ENCODE measurements around the gene AMBN. TPM values are rescaled to one million over a fixed set of nuclear protein-coding genes. Genes with fewer than 3 reads are reported as not detected.

The AMBN gene
- total RNA-seq, 4 donors from 2014 or later = not detected

DNA sequence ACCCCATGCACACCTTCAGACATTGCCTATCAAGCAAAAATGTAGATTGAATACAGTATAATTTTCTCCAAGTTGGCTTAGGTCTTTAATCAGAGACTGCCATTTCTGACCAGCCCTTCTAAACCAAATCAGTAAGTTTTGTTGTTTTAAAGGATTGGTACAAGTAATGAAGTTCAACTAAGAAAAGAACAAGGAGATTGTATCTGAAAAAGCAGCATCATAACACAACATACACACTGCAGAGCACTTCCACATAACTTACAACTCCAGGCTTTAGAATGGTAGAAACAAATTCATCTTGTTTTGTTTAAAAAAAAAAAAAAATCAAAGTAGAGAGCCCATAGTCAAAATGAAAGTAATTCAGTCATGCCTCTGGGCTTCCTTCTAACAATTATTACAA, 16.1 kb upstream of the AMBN start:
- intact Hi-C loops (cut with DNase I; ENCODE audit: low total_unique reads) (no loop called here), in situ Hi-C loops (cut with MboI; ENCODE audit: low pct_ligation_motif_present in 1 of 4, low pct_unique_long_range_greater_than_20kb in 1 of 4, low sequenced_read_pairs in 3 of 4) (no loop called here)

DNA sequence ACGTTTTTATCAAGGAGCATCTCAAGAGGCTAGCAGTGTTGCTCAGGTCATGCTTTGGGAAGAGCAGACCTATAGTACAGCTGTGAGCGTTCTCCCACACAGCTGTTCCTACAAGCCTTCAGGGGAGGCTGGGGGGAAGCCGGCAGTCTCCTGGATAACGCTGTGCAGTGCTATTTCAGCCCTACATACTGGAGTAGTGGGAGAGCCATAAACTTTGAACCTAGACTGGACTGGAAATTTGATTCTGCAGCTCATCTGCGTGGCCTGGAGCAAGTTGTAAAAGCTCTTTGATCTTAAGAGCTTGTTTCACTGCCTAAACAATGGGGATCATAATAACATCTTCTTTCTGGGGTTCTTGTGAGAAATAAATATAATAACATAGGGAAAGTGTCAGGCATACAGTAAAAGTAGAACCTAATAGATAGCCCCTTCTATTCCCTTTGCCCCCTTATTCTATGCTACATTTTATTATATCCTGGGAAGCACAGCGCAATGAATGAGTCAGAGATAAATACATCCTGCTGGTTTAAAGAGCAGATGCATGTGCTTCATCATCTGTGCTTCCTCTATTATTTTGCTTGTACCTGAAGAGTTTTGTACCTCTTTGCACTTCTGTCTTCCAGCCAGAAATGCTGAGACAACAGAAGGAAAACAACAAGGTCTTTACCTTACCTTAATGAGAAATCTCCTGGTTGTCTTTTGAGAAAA, 14.7 kb upstream of the AMBN start:
- no peak for DNase-seq
- no peaks in the 10 kb centered on the region for H3K27me3 ChIP-seq
- no peaks in the 10 kb centered on the region for H3K4me1 ChIP-seq
- intact Hi-C loops (cut with DNase I; ENCODE audit: low total_unique reads) = no loop called here
- no peak overlapping the region for H3K4me3 ChIP-seq
- no peak for TF ChIP-seq POLR2A (IDR thresholded peaks at IDR 0.05)
- TF ChIP-seq EP300 (IDR thresholded peaks at IDR 0.05; ENCODE audit: low read depth) = no peak
- TF ChIP-seq, protein P1, sequence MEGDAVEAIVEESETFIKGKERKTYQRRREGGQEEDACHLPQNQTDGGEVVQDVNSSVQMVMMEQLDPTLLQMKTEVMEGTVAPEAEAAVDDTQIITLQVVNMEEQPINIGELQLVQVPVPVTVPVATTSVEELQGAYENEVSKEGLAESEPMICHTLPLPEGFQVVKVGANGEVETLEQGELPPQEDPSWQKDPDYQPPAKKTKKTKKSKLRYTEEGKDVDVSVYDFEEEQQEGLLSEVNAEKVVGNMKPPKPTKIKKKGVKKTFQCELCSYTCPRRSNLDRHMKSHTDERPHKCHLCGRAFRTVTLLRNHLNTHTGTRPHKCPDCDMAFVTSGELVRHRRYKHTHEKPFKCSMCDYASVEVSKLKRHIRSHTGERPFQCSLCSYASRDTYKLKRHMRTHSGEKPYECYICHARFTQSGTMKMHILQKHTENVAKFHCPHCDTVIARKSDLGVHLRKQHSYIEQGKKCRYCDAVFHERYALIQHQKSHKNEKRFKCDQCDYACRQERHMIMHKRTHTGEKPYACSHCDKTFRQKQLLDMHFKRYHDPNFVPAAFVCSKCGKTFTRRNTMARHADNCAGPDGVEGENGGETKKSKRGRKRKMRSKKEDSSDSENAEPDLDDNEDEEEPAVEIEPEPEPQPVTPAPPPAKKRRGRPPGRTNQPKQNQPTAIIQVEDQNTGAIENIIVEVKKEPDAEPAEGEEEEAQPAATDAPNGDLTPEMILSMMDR (IDR thresholded peaks at IDR 0.05) = no peak
- no peak for TF ChIP-seq POLR2AphosphoS5 (IDR thresholded peaks at IDR 0.05)
- H3K9me3 ChIP-seq = no peaks in the 10 kb centered on the region
- in situ Hi-C loops (cut with MboI; ENCODE audit: low pct_ligation_motif_present in 1 of 4, low pct_unique_long_range_greater_than_20kb in 1 of 4, low sequenced_read_pairs in 3 of 4) = no loop called here
- WGBS, 2 donors (ENCODE audit: low coverage in 1 of 2) = 25 to 49% methylated on average over 2 to 6 of the region's 6 CpGs
- no peak overlapping the region for H3K27ac ChIP-seq
- H3K36me3 ChIP-seq = no peaks in the 10 kb centered on the region

More for the DNA sequence above, 16.1 kb upstream of the AMBN start:
- Histone ChIP-seq H3K36me3 (no peaks in the 10 kb centered on the region), H3K4me1 (no peaks in the 10 kb centered on the region), H3K4me3 (no peak overlapping the region), H3K27ac (no peak overlapping the region), H3K27me3 (no peaks in the 10 kb centered on the region), H3K9me3 (no peaks in the 10 kb centered on the region)
- TF ChIP-seq, protein P1 (IDR thresholded peaks at IDR 0.05) = no peak
- TF ChIP-seq EP300 (IDR thresholded peaks at IDR 0.05; ENCODE audit: low read depth) (no peak), POLR2AphosphoS5 (IDR thresholded peaks at IDR 0.05) (no peak), POLR2A (IDR thresholded peaks at IDR 0.05) (no peak)
- no peak for DNase-seq

DNA sequence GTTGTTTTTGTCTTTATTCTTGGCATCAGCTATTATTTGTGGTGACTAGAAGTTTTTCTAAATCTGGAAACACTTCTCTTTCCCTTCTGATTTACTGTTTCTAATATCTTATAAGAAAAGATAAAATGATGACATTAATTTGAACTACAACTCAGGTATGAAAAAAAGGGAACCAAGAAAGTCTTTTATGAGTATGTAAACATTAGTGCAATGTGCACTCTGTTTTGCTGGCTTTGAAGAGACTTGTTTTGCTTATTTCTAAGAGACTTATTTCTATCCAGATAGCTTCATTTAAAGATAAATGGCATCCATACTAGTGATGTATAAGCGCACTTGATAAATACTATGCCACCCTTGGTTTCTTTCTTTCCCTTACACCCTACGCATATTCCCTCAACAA, 10.1 kb upstream of the AMBN start:
- Histone ChIP-seq H3K4me3 (no peak overlapping the region), H3K36me3 (no peaks in the 10 kb centered on the region), H3K9me3 (no peaks in the 10 kb centered on the region), H3K4me1 (no peaks in the 10 kb centered on the region), H3K27me3 (no peaks in the 10 kb centered on the region), H3K27ac (no peak overlapping the region)
- TF ChIP-seq POLR2AphosphoS5 (IDR thresholded peaks at IDR 0.05) = no peak
- TF ChIP-seq, protein P1 (IDR thresholded peaks at IDR 0.05) = no peak
- no peak for TF ChIP-seq EP300 (IDR thresholded peaks at IDR 0.05; ENCODE audit: low read depth)
- TF ChIP-seq POLR2A (IDR thresholded peaks at IDR 0.05) = no peak
- WGBS, 2 donors (ENCODE audit: low coverage in 1 of 2) = 94 to 97% methylated on average over 2 of the region's 2 CpGs
- intact Hi-C loops (cut with DNase I; ENCODE audit: low total_unique reads) (no loop called here), in situ Hi-C loops (cut with MboI; ENCODE audit: low pct_ligation_motif_present in 1 of 4, low pct_unique_long_range_greater_than_20kb in 1 of 4, low sequenced_read_pairs in 3 of 4) (no loop called here)
- no peak for DNase-seq

DNA sequence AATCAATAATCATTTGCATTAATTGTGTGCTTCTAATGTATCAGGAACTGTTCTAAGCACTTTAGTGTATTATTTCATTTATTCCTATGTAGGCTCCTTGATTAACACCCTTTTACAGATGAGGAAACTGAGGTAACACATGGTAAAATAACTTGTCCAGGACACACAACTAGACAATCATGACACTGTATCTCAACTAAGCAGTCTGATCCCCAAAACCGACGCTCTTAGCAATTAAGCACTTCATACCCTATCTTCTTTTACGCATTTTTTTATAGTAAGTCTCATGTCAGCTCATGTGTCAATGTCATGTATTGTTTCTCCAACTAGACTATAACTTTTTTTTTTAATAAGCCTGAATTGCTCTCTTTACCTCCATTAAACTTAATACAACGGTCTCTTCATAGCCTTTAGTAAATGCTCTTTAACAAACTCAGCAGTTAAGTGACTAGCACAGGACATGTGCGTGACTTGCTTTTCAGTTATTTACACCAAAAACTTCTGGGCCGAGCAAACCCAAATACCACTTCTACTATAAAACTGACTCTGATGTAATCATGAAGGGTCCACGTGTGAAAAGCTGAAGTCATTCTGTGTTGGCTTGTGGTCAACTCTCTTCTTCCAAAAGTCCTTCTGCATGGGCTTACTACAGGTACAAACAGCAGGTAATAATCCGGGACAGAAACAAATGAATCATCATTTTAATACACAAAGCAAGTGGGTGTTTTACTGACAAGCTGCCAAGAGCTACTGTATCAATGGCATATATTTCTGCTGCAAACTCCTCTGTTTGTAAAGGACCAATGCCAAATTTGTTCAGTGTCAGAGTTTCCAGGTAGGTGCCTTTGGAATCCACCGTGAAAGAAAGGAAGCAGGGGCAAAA, 7.9 kb upstream of the AMBN start:
- 41 to 50% methylated on average over 3 to 9 of the region's 9 CpGs for WGBS, 2 donors (ENCODE audit: low coverage in 1 of 2)
- no peak for DNase-seq
- no peaks in the 10 kb centered on the region for H3K27me3 ChIP-seq
- in situ Hi-C loops (cut with MboI; ENCODE audit: low pct_ligation_motif_present in 1 of 4, low pct_unique_long_range_greater_than_20kb in 1 of 4, low sequenced_read_pairs in 3 of 4) (no loop called here), intact Hi-C loops (cut with DNase I; ENCODE audit: low total_unique reads) (no loop called here)
- no peaks in the 10 kb centered on the region for H3K36me3 ChIP-seq
- no peak overlapping the region for H3K4me3 ChIP-seq
- H3K27ac ChIP-seq = no peak overlapping the region
- TF ChIP-seq POLR2A (IDR thresholded peaks at IDR 0.05) (no peak), POLR2AphosphoS5 (IDR thresholded peaks at IDR 0.05) (no peak)
- TF ChIP-seq, protein P1 (IDR thresholded peaks at IDR 0.05) = no peak
- H3K4me1 ChIP-seq = no peaks in the 10 kb centered on the region
- H3K9me3 ChIP-seq = no peaks in the 10 kb centered on the region

Measured in transverse colon (tissue), 4 donors.